Right renal pelvis (tissue), 4 donors: ENCODE data around the gene CRYGA. TPM values are rescaled to one million over a fixed set of nuclear protein-coding genes. Genes with fewer than 3 reads are reported as not detected.

Experiments
- DNase-seq, 4 donors: peaks; one replicate each; pipeline ENCODE4 v3.0.0-alpha.2; 2013; ENCODE audit warnings: low read depth in 4 of 4, low spot score in 3 of 4, missing footprints in 1 of 4
- polyA plus RNA-seq, 4 donors: library from polyadenylated mRNA; unstranded; fragments of 120-200 nt; gene quantifications; one replicate each; pipeline ENCODE4 v1.2.1, GENCODE V29; 2013; ENCODE audit not compliant: insufficient read length in 4 of 4

Gene CRYGA, protein sequence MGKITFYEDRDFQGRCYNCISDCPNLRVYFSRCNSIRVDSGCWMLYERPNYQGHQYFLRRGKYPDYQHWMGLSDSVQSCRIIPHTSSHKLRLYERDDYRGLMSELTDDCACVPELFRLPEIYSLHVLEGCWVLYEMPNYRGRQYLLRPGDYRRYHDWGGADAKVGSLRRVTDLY
- not detected for polyA plus RNA-seq

- DNase-seq = no peak
Observed at GRCh38 chr2:208163489-208163888, at the start of gene CRYGA. Gene CRYGA (minus strand): TSS chr2:208163589. CDS start chr2:208163556, 33 bp downstream.

- DNase-seq = no peak
Observed at GRCh38 chr2:208210688-208211451, 47.5 kb upstream of the CRYGA start.

DNA sequence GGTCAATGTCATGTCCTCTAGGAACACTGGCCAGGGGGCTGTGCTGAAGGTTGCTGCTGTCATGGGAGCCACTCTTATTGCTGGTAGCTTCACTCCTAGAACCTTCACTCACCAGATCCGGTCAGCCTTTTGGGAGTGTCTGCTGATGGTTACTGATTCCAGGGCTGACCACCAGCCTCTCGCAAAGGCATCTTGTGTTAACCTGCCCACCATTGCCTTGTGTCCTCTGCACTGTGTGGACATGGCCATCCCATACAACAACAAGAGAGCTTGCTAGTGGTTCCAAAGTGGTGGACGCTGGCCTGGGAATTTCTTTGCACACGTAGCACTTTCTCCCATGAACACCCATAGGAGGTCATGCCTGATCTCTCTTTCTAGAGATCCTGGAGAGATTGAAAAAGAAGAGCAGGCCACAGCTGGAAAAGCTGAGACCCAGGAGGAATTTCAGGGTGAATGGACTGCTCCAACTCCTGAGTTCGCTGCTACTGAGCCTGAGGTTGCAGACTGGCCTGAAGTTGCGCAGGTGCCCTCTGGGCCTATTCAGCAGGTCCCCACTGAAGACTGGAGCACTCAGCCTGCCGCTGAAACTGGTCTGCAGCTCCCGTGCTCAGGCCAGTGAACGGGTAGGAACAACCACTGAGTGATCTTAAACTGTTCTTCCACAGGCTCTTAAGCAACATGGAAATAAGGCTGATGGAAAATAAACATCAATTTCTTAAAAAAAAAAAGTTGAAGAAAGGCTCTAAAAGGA lies 45.1 kb upstream of the CRYGA start:
- no peak for DNase-seq

DNA sequence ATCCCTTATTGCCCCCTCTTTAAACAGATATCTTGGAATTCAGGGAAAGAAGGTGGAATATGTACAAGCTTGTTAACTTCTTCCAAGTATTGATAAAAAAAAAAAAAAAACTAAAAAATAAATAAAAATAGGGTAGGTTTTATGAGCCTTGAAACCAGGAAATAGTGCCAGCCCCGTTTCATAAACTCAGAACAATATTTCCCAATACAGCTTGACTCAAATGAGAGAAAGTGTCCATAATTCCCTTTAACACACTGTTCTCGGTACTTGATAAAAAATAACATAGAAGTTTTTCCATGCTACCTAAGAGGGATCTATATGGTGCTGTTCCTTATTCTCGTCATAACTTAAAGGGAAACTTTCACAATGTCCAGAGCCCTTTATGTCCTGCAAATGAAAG lies 44.4 kb upstream of the CRYGA start:
- no peak for DNase-seq

- no peak for DNase-seq
Observed at GRCh38 chr2:208204166-208204565, 40.8 kb upstream of the CRYGA start.

DNA sequence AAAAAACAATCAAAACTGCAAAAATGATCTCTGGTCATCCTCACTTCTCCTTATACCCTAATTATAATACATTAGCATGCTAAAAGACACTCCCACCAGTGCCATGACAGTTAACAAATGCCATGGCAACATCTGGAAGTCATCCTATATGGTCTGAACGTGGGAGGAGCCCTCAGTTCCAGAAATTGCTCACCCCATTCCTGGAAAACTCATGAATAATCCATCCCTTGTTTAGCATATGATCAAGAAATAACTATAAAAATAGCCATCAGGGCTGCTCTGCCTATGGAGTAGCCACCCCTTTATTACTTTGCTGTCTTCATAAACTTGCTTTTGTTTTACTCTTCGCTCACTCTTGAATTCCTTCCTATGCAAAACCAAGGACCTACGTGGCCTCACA lies 32.1 kb upstream of the CRYGA start:
- no peak for DNase-seq

GRCh38 chr2:208192611-208193236 lies 29.3 kb upstream of the CRYGA start:
- no peak for DNase-seq

- DNase-seq = no peak
Observed at GRCh38 chr2:208189810-208190503, 26.6 kb upstream of the CRYGA start, which contains the start of gene C2orf80. Gene C2orf80 (minus strand): TSS chr2:208190030. CDS start chr2:208186986, 3,044 bp downstream.

DNA sequence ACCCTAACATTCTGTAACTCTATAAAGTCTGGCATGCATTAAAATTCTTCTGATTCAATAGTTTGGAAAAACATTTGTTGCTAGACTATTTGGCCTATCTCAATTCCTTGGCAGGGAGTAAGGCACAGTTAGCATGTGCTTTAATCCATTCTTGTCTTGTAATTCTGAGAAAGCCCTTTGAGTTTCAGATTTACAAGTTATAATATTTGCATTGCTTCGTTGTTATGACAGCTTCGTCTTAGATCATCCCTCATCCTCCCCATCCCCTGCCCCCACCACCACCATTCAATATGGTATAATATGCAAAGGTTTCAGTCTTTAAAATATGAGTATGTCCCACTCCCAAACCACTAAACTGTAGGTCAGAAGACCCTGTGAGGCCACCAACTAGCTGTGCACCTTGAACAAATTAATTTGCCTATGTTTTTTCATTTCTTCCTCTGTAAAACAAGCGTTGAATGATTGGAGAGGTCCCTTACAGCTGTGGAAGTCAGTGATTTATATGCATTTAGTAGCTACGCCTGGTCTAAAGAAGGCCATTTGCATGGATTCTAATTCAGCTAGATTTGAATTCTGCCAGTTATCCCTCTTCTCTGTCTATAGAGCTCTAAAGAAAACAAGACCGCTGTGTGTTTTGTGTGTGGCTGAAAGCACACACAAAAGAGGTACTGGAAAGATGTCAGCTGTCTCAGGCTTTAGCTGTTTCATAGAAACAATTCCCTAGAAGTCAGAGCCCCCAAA lies 25.9 kb upstream of the CRYGA start:
- DNase-seq = no peak

GRCh38 chr2:208186893-208187292 lies 23.5 kb upstream of the CRYGA start:
- no peak for DNase-seq

DNA sequence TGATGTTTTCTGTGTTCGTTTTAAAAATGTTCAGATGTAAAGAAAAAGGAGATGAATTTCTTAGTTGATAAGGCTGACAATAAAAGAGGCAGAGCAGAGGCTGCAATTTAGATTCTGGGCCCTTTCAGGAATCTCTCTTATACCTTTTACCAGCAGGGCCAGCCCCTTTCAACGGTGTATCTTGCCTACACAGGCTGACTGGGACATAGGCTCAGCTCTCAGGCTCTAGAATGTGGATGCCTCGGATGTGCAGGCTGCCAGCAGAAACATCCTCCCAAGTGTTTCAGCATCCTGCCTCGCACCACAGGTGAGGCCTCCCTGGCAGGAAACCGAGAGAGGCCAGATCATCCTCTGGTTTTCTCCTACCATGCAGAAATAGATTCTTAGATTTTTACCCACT lies 23.1 kb upstream of the CRYGA start:
- DNase-seq = no peak

DNA sequence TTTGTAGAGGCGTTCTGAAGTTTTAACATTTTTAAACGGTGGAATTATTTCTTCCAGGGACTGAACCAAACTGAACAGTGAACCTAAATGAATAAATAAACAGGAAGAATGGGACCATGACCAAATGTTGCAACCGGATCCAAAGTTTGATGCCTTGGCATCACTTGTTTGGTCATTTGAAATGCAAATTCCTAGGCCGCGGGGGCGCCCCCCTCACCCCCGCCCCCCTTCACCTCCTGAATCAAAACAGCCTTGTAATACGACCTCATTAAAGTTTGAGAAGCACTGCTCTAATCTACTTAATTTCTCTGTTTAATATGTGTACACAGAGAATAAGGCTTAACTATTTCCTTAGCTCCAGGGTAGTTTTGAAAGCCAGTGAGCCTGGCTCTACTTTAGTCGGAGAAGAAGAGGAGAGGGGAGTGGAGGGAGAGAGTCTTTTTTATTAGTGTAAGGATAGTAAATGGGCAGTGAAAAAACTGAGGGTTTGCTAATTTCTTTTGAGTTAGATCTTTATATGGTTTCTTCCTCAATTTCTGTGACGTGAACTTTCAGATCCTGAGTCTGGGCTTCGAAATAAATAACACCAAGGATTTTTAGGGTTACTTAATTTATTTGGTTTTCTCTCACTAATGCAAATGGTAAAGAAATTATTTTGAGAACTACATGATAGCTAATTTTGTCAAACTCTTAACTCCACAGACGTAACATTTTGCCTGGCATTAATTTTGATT lies 20.8 kb upstream of the CRYGA start:
- no peak for DNase-seq

- no peak for DNase-seq
Observed at GRCh38 chr2:208183526-208183925, 20.1 kb upstream of the CRYGA start.

DNA sequence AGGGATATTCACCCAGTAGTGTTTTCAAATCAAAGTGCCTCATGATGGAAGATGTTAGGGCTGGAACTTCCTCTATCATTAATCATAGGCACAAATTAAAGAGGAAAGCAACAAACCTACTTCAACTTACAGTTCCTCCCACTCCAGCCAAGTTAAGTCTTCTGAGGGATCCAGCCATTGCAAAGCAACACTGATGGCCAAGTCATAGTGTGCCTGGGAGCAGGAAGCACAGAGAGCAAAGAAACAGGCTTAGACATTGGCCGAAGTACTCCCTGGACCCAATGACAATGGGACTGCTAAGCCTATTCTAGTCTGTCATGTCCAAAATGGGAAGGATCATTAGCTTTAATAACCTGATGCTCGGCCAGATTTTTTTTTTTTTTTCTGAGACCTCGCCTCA lies 19.4 kb upstream of the CRYGA start:
- DNase-seq = no peak

GRCh38 chr2:208179028-208179609 lies 15.7 kb upstream of the CRYGA start:
- no peak for DNase-seq

DNA sequence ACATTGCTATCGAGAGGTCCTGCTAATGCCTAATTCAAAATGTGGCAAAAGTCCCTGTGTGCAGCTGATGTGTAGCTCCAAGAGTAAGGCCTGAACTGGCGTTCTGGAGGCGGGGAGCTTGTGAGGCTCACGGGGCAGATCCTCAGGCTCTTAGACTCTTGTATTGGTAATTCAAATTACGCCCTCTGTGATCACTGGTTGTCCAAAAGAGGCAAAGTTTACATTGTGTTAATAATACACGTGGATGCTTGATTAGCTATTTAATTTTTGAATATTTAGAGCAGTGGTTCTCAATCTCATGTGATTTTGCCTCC lies 12.4 kb upstream of the CRYGA start:
- no peak for DNase-seq

DNA sequence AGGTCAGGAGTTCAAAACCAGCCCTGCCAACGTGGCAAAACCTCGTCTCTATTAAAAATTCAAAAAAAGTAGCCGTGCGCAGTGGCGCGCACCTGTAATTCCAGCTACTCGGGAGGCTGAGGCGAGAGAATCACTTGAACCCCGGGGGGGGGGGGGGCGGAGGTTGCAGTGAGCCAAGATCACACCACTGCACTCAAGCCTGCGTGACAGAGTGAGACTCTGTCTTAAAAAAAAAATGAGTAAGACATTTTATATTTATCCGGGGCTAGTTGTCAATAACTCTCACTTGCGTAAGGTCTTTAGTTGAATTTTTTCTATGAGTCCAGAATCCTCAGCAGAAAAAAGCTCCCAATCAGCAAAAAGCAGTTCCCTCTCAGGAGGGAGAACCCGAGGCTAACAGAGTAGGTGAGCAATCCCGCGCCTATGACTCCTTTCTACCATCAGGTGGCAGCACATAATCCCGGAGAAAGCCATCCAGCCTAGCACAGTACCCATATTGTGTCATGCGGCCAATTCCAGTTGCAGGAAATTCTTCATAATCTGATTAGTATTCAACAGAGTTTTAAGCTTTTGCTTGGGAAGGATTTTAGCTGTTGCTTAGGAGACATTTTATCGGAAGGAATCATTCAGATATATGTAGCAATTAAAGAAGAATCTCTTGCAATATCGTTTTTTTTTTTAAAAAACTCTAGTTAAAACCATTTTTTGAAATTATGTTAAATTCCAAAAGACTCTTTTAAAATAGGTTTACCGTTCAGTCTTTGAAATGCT lies 11.9 kb upstream of the CRYGA start:
- DNase-seq = peak; percentile 66 to 72 (median 67)

- no peak for DNase-seq
Observed at GRCh38 chr2:208174144-208174543, 10.8 kb upstream of the CRYGA start.
